A549 (cell line): ENCODE data around the gene TPST1. TPM values are rescaled to one million over a fixed set of nuclear protein-coding genes. Genes with fewer than 3 reads are reported as not detected.

ENCODE experiments used
- ATAC-seq, 2 experiments: fragments of 200-7000 bp in 1 of 2; fragments of >200 bp in 1 of 2; cut with Nextera tagmentation in 1 of 2; cut with Tn5 transposase in 1 of 2; 3 replicates each; pipeline versions ENCODE4 v1.8.0 to v1.9.1; 2018 to 2020; ENCODE audit warnings: mild to moderate bottlenecking in 1 of 2, moderate library complexity in 1 of 2
- CTCF ChIA-PET: fragments of 300-600 bp; sonication (Branson Sonifier 250); formaldehyde crosslinking; extraction: SDS; loops from one replicate; lab custom pipeline; 2021; ENCODE audit warnings: antibody characterized with exemption, inconsistent platforms; lab: Yijun Ruan, JAX
- POLR2A ChIA-PET: fragments of 350-600 bp; formaldehyde crosslinking; extraction: SDS; loops from one replicate; lab custom pipeline; 2021; ENCODE audit warnings: antibody characterized with exemption, inconsistent platforms; lab: Yijun Ruan, JAX
- DNase-seq, 2 experiments: peaks; one replicate each; pipeline versions ENCODE4 v3.0.0 to v3.0.0-alpha.2; 2011 to 2016; ENCODE audit warnings: low read depth in 1 of 2, low spot score in 1 of 2
- FAIRE-seq: peaks from 2 replicates; lab custom pipeline; 2011; peaks lifted over from hg19 to GRCh38; lab: Jason Lieb, UNC
- H3K27ac ChIP-seq, 2 experiments: fragments of >200 bp; sonication (Bioruptor Twin); formaldehyde crosslinking; 3 replicates each; pipeline ENCODE4 v1.5.1; 2016 to 2017
- H3K4me1 ChIP-seq: fragments of >200 bp; sonication (Bioruptor Twin); formaldehyde crosslinking; 3 replicates; pipeline ENCODE4 v1.6.1; 2016
- H3K4me2 ChIP-seq: fragments of >200 bp; sonication (Bioruptor Twin); formaldehyde crosslinking; 3 replicates; pipeline ENCODE4 v1.6.1; 2016
- H3K4me3 ChIP-seq: fragments of >200 bp; sonication (Bioruptor Twin); formaldehyde crosslinking; 3 replicates; pipeline ENCODE4 v1.5.1; 2016
- H3K9me3 ChIP-seq: fragments of >200 bp; sonication (Bioruptor Twin); formaldehyde crosslinking; 3 replicates; pipeline ENCODE4 v1.6.1; 2016
- ATOH8 ChIP-seq: fragments of 250-450 bp; sonication (Bioruptor Pico); IDR thresholded peaks from 2 replicates; pipeline ENCODE4 v1.5.0; 2020; ENCODE audit warnings: low read depth, mild to moderate bottlenecking, moderate library complexity
- BCL3 ChIP-seq: fragments of >200 bp; sonication (Bioruptor Twin); formaldehyde crosslinking; IDR thresholded peaks from 3 replicates; pipeline ENCODE4 v1.6.1; 2016
- CBX2 ChIP-seq: fragments of 200-600 bp; sonication (generic); IDR thresholded peaks from 2 replicates; pipeline ENCODE4 v1.6.1; 2016; ENCODE audit warnings: low read depth, mild to moderate bottlenecking, borderline replicate concordance
- CTCF ChIP-seq: fragments of >200 bp; sonication (Bioruptor Twin); formaldehyde crosslinking; IDR thresholded peaks from 3 replicates; pipeline ENCODE4 v1.5.1; 2016
- E2F6 ChIP-seq: IDR thresholded peaks from 2 replicates; pipeline ENCODE4 v1.6.1; 2012; ENCODE audit warnings: low read depth, borderline replicate concordance
- EHF ChIP-seq: fragments of 250-450 bp; sonication (Bioruptor Pico); IDR thresholded peaks from 2 replicates; pipeline ENCODE4 v1.5.0; 2020; ENCODE audit warnings: mild to moderate bottlenecking
- EHMT2 ChIP-seq: fragments of 200-600 bp; sonication (generic); IDR thresholded peaks from 2 replicates; pipeline ENCODE4 v1.6.1; 2016; ENCODE audit warnings: antibody characterized with exemption, low read depth, mild to moderate bottlenecking, moderate library complexity
- ELK1 ChIP-seq: fragments of 150-350 bp; IDR thresholded peaks from 2 replicates; pipeline ENCODE4 v1.6.1; 2014; ENCODE audit warnings: low read depth, mild to moderate bottlenecking, low read length
- ESRRA ChIP-seq: fragments of 150-350 bp; IDR thresholded peaks from 2 replicates; pipeline ENCODE4 v1.6.1; 2014; ENCODE audit warnings: mild to moderate bottlenecking, low read length, borderline replicate concordance
- FOXS1 ChIP-seq: fragments of 250-450 bp; sonication (Bioruptor Pico); IDR thresholded peaks from 2 replicates; pipeline ENCODE4 v1.5.0; 2020; ENCODE audit warnings: mild to moderate bottlenecking, moderate library complexity
- HDAC2 ChIP-seq: fragments of 200-600 bp; sonication (generic); IDR thresholded peaks from 2 replicates; pipeline ENCODE4 v1.6.1; 2016
- HES2 ChIP-seq: fragments of >200 bp; sonication (Bioruptor Twin); formaldehyde crosslinking; IDR thresholded peaks from 2 replicates; pipeline ENCODE4 v1.6.1; 2016
- HOXB13 ChIP-seq: fragments of 250-450 bp; sonication (Bioruptor Pico); IDR thresholded peaks from 2 replicates; pipeline ENCODE4 v1.5.0; 2020; ENCODE audit warnings: low read depth, mild to moderate bottlenecking, moderate library complexity
- HOXB5 ChIP-seq: fragments of 250-450 bp; sonication (Bioruptor Pico); IDR thresholded peaks from 2 replicates; pipeline ENCODE4 v1.5.0; 2020; ENCODE audit warnings: mild to moderate bottlenecking, moderate library complexity
- JUNB ChIP-seq: fragments of >200 bp; sonication (Bioruptor Twin); formaldehyde crosslinking; IDR thresholded peaks from 2 replicates; pipeline ENCODE4 v1.6.1; 2016
- KDM1A ChIP-seq: fragments of 200-600 bp; sonication (generic); IDR thresholded peaks from 2 replicates; pipeline ENCODE4 v1.6.1; 2016; ENCODE audit warnings: low read depth, mild to moderate bottlenecking
- MAFK ChIP-seq: fragments of 450-650 bp; IDR thresholded peaks from 2 replicates; pipeline ENCODE4 v1.6.1; 2014; ENCODE audit not compliant: partially characterized antibody
- NPAS2 ChIP-seq: fragments of 250-450 bp; sonication (Bioruptor Pico); IDR thresholded peaks from 2 replicates; pipeline ENCODE4 v1.8.0; 2022; ENCODE audit warnings: mild to moderate bottlenecking, moderate library complexity, borderline replicate concordance
- PBX3 ChIP-seq: IDR thresholded peaks from 2 replicates; pipeline ENCODE4 v1.6.1; 2012
- RAD21 ChIP-seq, 2 experiments: fragments of >200 bp in 1 of 2; sonication (Bioruptor Twin) in 1 of 2; formaldehyde crosslinking in 1 of 2; IDR thresholded peaks in 1 of 2; conservative IDR thresholded peaks in 1 of 2; 2 replicates in 1 of 2; 3 replicates in 1 of 2; pipeline ENCODE4 v1.6.1; 2012 to 2018; ENCODE audit warnings: inconsistent platforms in 1 of 2
- RCOR1 ChIP-seq: fragments of 150-350 bp; IDR thresholded peaks from 2 replicates; pipeline ENCODE4 v1.6.1; 2014; ENCODE audit warnings: antibody characterized with exemption, low read length, low read depth
- REST ChIP-seq: fragments of 200-600 bp; sonication (generic); IDR thresholded peaks from 2 replicates; pipeline ENCODE4 v1.6.1; 2016; ENCODE audit warnings: antibody characterized with exemption, mild to moderate bottlenecking, moderate library complexity
- SMC3 ChIP-seq: fragments of >200 bp; sonication (Bioruptor Twin); formaldehyde crosslinking; IDR thresholded peaks from 3 replicates; pipeline ENCODE4 v1.6.1; 2018; ENCODE audit warnings: inconsistent platforms
- ZC3H11A ChIP-seq: fragments of 450-650 bp; IDR thresholded peaks from 2 replicates; pipeline ENCODE4 v1.6.1; 2014; ENCODE audit warnings: antibody characterized with exemption, mild to moderate bottlenecking
- ZFP36 ChIP-seq: fragments of 450-650 bp; IDR thresholded peaks from 2 replicates; pipeline ENCODE4 v1.6.1; 2014; ENCODE audit warnings: borderline replicate concordance; ENCODE audit not compliant: partially characterized antibody
- ZNF302 ChIP-seq: fragments of 250-450 bp; sonication (Bioruptor Pico); IDR thresholded peaks from 2 replicates; pipeline ENCODE4 v1.9.0; 2021; ENCODE audit warnings: inconsistent platforms, mild to moderate bottlenecking, moderate library complexity
- WGBS: methylation state at CpG from one replicate; pipeline ENCODE4 v1.1.6; 2017; ENCODE audit errors: missing lambda C conversion rate; 5-methylcytosine and 5-hydroxymethylcytosine counted together
- polyA plus RNA-seq, 4 experiments: library from polyadenylated mRNA; depleted of rRNA in 3 of 4; stranded (reverse); fragments of >200 nt; fragmentation: RNase III in 1 of 4; extraction: RNeasy Plus Mini Kit Qiagen cat#74134 plus additional on column Dnase treatment in 1 of 4; gene quantifications; 2 replicates in 3 of 4; 3 replicates in 1 of 4; pipeline ENCODE4 v1.2.3, GENCODE V29; 2011 to 2017

Gene TPST1
- polyA plus RNA-seq, 2 of the 4 experiments (the other 2 are of a cell fraction), result 14.6 to 20.4 TPM

GRCh38 chr7:66377714-66378113, 172.6 kb downstream of the TPST1 start:
- no peaks in the 10 kb centered on the region for H3K4me1 ChIP-seq
- FAIRE-seq (no peak), DNase-seq (no peak), ATAC-seq (peak in 1 of 2 experiments; percentile 42; a peak in 3 of 6 replicates)
- 0 out of 3 replicates have a peak, but pooled peaks cover 5% of the 10 kb centered on the region for H3K9me3 ChIP-seq
- no peak overlapping the region for H3K27ac ChIP-seq
- ChIA-PET POLR2A (interaction anchor here (0.5 kb wide), 1 partner anchor 352 kb away, joined by 3 read pairs; no protein-coding TSS in a partner anchor), CTCF (interaction anchor here (0.9 to 1.3 kb wide), 2 partner anchors 10 to 13 kb away, joined by 3 read pairs; no protein-coding TSS in a partner anchor)
- 91% methylated on average over 11 of the region's 11 CpGs for WGBS
- H3K4me3 ChIP-seq, result no peak overlapping the region
- TF ChIP-seq EHF (no peak), FOXS1 (CRISPR knock-in tag) (no peak), CBX2 (no peak), RAD21 (conservative IDR thresholded peaks at IDR 0.05 in 1 of 2, IDR thresholded peaks at IDR 0.05 in 1 of 2) (no peak), ZC3H11A (no peak), ZNF302 (CRISPR knock-in tag) (no peak), BCL3 (no peak), MAFK (no peak), ESRRA (no peak), RCOR1 (no peak), KDM1A (no peak), ELK1 (no peak), NPAS2 (CRISPR knock-in tag) (no peak), HOXB13 (CRISPR knock-in tag) (no peak), HES2 (no peak), HOXB5 (no peak), ATOH8 (no peak), ZFP36 (no peak)
- no peak overlapping the region for H3K4me2 ChIP-seq

- FAIRE-seq, result no peak
- Histone ChIP-seq H3K4me3 (no peak overlapping the region), H3K4me1 (no peaks in the 10 kb centered on the region), H3K9me3 (0 out of 3 replicates have a peak, but pooled peaks cover 5% of the 10 kb centered on the region), H3K4me2 (no peak overlapping the region), H3K27ac (no peak overlapping the region)
- ChIA-PET POLR2A (interaction anchor here (1.2 kb wide), 1 partner anchor 265 kb away, joined by 3 read pairs; the partner anchor contains the start of gene CRCP), CTCF (interaction anchor here (1.0 to 1.8 kb wide), 4 partner anchors 7 to 45 kb away, joined by 3 to 4 read pairs (median 4); no protein-coding TSS in a partner anchor)
- 91% methylated on average over 6 of the region's 6 CpGs for WGBS
- DNase-seq, result no peak
- no peak for ATAC-seq
- no peak for TF ChIP-seq EHMT2
- TF ChIP-seq HDAC2, result no peak
- TF ChIP-seq CTCF, result no peak
- TF ChIP-seq REST, result no peak
- TF ChIP-seq PBX3, result no peak
- no peak for TF ChIP-seq JUNB
- no peak for TF ChIP-seq SMC3
- TF ChIP-seq E2F6, result no peak
- no peak for TF ChIP-seq RCOR1
Measured at GRCh38 chr7:66379542-66380160, 174.5 kb downstream of the TPST1 start.
